HEK293 (cell line): ENCODE measurements around the gene DLGAP5.

Experiments used
- CTCF ChIA-PET: fragments of 350-600 bp; formaldehyde crosslinking; extraction: SDS; loops from one replicate; lab custom pipeline; 2021; ENCODE audit warnings: antibody characterized with exemption; lab: Yijun Ruan, JAX
- POLR2A ChIA-PET: fragments of 300-600 bp; formaldehyde crosslinking; extraction: SDS; loops from one replicate; lab custom pipeline; 2020; ENCODE audit warnings: antibody characterized with exemption, inconsistent platforms; lab: Yijun Ruan, JAX
- H3K27ac ChIP-seq: fragments of 200-500 bp; sonication (Bioruptor generic); 2 replicates; pipeline ENCODE4 v1.5.1; 2014; ENCODE audit warnings: low read depth, low read length, control low read depth, inconsistent platforms; ENCODE audit errors: extremely low read depth
- H3K36me3 ChIP-seq, 2 experiments: fragments of 200-500 bp in 1 of 2; sonication (Bioruptor generic) in 1 of 2; 1 replicate in 1 of 2; 2 replicates in 1 of 2; pipeline ENCODE4 v1.5.1; 2014 to 2017; ENCODE audit warnings: inconsistent platforms in 2 of 2, low read length in 2 of 2; ENCODE audit not compliant: control insufficient read depth in 2 of 2, insufficient read depth in 1 of 2
- H3K4me1 ChIP-seq: fragments of 200-500 bp; sonication (Bioruptor generic); 2 replicates; pipeline ENCODE4 v1.5.1; 2014; ENCODE audit warnings: mild to moderate bottlenecking, low read length, inconsistent platforms; ENCODE audit not compliant: control insufficient read depth, insufficient read depth
- H3K4me3 ChIP-seq: 2 replicates; pipeline ENCODE4 v1.5.1; 2011; ENCODE audit warnings: low read depth, mild to moderate bottlenecking, control low read depth, low read length, moderate library complexity
- H3K9me3 ChIP-seq: fragments of 200-500 bp; sonication (Bioruptor generic); 2 replicates; pipeline ENCODE4 v1.5.1; 2014; ENCODE audit warnings: low read depth, low read length, inconsistent platforms; ENCODE audit not compliant: control insufficient read depth, insufficient read depth
- KLF10 ChIP-seq: fragments of 450-650 bp; IDR thresholded peaks from 2 replicates; pipeline ENCODE4 v1.5.1; 2018; ENCODE audit warnings: missing biosample characterization, mild to moderate bottlenecking, missing genetic modification characterization
- KLF8 ChIP-seq: fragments of 450-650 bp; formaldehyde crosslinking; IDR thresholded peaks from 2 replicates; pipeline ENCODE4 v1.5.1; 2016; ENCODE audit warnings: missing biosample characterization, missing genetic modification characterization
- PRDM4 ChIP-seq: fragments of 450-650 bp; formaldehyde crosslinking; IDR thresholded peaks from 2 replicates; pipeline ENCODE4 v1.5.1; 2017; ENCODE audit warnings: missing biosample characterization, missing genetic modification characterization
- ZBTB6 ChIP-seq: fragments of 450-650 bp; formaldehyde crosslinking; IDR thresholded peaks from 2 replicates; pipeline ENCODE4 v1.5.1; 2017; ENCODE audit warnings: missing biosample characterization, missing genetic modification characterization
- ZFHX2 ChIP-seq: fragments of 450-650 bp; formaldehyde crosslinking; conservative IDR thresholded peaks from 2 replicates; pipeline ENCODE4 v1.5.1; 2016; ENCODE audit warnings: missing biosample characterization, missing genetic modification characterization
- ZNF121 ChIP-seq: fragments of 450-650 bp; formaldehyde crosslinking; IDR thresholded peaks from 2 replicates; pipeline ENCODE4 v1.5.1; 2016; ENCODE audit warnings: missing biosample characterization, missing genetic modification characterization
- ZNF248 ChIP-seq: fragments of 450-650 bp; formaldehyde crosslinking; IDR thresholded peaks from 2 replicates; pipeline ENCODE4 v1.5.1; 2017; ENCODE audit warnings: missing biosample characterization, missing genetic modification characterization
- ZNF335 ChIP-seq: fragments of 450-650 bp; formaldehyde crosslinking; conservative IDR thresholded peaks from 2 replicates; pipeline ENCODE4 v1.5.1; 2016; ENCODE audit warnings: missing biosample characterization, missing genetic modification characterization
- ZNF513 ChIP-seq: fragments of 450-650 bp; IDR thresholded peaks from 2 replicates; pipeline ENCODE4 v1.5.1; 2018; ENCODE audit warnings: missing biosample characterization, missing genetic modification characterization
- ZNF645 ChIP-seq: fragments of 450-650 bp; formaldehyde crosslinking; IDR thresholded peaks from 2 replicates; pipeline ENCODE4; 2016; ENCODE audit warnings: missing biosample characterization, missing genetic modification characterization

DLGAP5 gene

GRCh38 chr14:55098561-55098898 is 92.9 kb downstream of the DLGAP5 start:
- CTCF ChIA-PET = interaction anchor here (0.8 kb wide), 1 partner anchor 62 kb away, joined by 4 read pairs; no protein-coding TSS in a partner anchor
- Histone ChIP-seq H3K4me1 (peaks cover 15% of the 10 kb centered on the region), H3K36me3 (no peaks in the 10 kb centered on the region), H3K27ac (no peak overlapping the region), H3K4me3 (no peak overlapping the region), H3K9me3 (no peaks in the 10 kb centered on the region)
- TF ChIP-seq KLF10 (tag by site-specific recombination) = no peak
- TF ChIP-seq ZBTB6 (tag by site-specific recombination) = no peak
- no peak for TF ChIP-seq PRDM4 (tag by site-specific recombination)
- TF ChIP-seq ZNF121 (tag by site-specific recombination) = no peak
- TF ChIP-seq ZNF645 (tag by site-specific recombination) = no peak
- TF ChIP-seq ZNF248 = no peak
- TF ChIP-seq KLF8 = no peak
- TF ChIP-seq ZFHX2 (tag by site-specific recombination) = no peak
- no peak for TF ChIP-seq ZNF513
- no peak for TF ChIP-seq ZNF335
- POLR2A ChIA-PET = no interaction called here
